Pulmonary artery endothelial cell (primary cell): ENCODE results near the gene CACNA1C. TPM values are rescaled to one million over a fixed set of nuclear protein-coding genes. Genes with fewer than 3 reads are reported as not detected.

Experiments used
- DNase-seq: peaks from one replicate; pipeline ENCODE4 v3.0.0-alpha.2; 2011; ENCODE audit warnings: low read depth, low spot score
- total RNA-seq: library from RNA; depleted of rRNA; stranded (reverse); fragments of >200 nt; gene quantifications from 2 replicates; pipeline ENCODE4 v1.2.3, GENCODE V29; 2014

The CACNA1C gene
- total RNA-seq, 1 donor from 2014 or later: not detected

DNA sequence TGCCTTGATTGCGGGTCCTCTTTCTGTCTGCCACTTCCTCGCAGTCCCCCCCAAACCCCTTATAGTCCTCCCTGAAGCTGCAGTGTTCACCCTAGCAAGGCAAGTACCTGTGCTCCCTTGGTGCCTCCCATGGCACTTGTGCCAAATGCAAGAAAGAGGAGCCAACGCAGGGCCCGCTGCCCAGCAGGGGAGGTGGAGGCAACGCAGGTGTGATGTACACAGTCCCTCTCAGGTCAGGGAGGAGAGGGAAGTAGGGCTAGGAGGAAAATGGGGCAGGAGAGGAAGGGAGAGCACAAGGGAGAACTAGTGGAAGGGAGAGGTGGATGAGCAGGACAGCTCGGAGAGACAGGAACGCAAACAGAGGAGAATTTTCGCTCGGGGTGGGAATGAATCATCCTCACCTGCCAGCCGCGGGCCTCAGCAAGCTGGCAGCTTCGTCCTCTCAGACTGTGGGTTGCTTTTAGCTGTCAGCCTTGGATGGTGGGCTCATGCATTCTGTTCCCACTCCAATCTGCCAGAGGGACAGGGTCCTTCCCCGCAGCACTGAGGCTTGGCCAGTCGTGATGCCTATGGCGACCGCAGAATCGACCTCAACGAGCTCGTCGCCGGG, 357.0 kb downstream of the CACNA1C start:
- no peak for DNase-seq

DNA sequence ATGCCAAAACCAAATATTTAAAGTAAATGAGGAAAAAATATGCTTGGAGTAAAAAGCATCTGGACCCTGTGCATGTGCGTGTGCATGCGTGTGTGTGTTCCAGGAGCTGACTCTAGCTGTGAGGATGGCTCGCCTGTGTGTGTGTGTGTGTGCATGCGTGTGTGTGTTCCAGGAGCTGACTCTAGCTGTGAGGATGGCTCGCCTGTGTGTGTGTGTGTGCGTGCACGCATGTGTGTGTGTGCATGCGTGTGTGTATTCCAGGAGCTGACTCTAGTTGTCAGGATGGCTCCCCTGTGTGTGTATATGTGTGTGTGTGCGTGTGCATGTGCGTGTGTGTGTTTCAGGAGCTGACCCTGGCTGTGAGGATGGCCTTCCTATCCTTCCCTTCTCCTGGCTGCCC, 357.7 kb downstream of the CACNA1C start:
- no peak for DNase-seq

DNA sequence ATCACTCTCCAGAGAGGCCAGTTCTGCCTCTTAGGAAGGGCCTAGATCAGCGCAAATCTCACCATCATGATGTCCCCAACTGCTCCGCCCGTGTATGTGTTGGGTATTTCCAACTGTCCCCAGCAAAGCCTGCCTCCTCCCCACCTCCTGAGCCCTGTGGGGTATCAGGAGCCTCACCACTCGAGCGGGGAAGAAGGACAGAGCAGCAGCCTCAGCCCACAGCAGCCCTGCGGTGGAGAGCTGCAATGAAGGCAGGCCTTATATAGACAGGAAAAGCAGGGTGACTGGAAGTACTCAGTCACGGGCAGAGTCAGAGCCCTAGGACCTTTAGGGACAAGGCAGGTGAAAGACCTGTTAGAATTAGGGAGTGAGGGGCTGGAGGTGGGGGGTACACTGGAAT, 358.2 kb downstream of the CACNA1C start:
- DNase-seq: no peak

DNA sequence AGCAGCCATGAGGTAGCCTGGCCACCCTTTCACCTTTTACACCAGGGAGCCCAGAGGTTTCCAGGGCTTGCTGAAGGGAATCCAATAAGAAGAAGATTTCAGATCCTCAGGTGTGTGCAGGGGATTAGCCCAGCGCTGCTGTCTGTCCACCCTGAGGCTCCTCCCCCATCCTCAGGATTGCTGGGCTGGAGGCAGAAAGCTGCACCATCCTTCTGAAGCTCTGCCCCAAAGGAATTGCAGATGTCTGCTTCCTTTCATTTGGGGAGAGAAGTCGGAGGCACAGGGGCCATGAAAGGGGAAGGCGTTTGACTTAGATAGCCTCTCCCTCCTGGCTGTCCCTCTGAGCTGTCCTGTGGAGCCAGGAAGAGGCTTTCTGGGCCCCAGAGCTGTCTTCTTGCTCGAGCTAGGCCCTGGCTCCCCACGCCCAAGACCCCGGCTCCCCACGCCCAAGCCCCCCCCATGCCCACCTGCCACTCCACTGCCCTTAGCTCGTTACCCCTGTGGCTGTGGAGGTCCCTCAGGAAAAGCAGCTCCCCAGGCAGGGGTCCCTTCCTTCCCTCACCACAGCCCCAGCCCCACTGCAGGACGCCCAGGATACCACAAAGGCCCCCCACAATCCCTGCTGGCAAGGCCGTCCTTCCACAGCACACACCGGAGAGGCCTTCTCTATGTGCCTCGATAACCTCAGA, 359.0 kb downstream of the CACNA1C start:
- DNase-seq: no peak

DNA sequence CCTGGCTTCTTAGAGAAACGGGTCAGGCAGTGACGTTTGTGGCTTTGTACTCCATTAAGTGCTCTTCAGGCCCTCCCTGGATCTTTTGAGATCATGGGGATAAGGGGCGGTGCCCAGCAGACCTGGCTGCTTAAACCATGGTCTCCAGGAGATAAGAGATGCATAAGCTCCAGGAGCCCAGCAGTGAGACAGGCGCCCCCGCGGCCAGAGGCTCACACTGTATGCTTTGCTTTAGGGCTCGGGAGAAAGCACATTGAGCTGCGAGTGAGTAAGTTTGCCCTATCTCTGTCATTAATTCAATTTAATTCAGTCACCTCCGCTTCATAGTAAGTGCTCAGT, 359.5 kb downstream of the CACNA1C start:
- no peak for DNase-seq

DNA sequence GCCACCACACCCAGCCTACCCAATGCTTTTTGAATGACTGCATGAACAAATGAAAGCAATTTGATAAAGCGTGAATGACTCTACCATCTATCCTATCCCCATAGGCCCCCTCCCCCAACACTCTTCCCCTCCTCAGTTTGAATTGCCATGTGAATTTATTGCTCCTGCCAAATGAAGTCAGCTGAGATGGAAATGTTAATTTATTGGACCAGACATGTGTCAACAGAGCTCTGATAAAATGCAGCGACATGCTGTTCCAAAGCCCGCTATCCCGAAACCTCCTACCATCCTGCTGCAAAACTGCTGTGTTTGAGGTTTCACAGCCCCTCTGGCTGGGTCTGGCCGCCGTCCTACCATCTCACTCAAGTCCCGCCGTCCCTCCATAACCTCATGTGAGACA, 360.5 kb downstream of the CACNA1C start:
- DNase-seq: no peak

DNA sequence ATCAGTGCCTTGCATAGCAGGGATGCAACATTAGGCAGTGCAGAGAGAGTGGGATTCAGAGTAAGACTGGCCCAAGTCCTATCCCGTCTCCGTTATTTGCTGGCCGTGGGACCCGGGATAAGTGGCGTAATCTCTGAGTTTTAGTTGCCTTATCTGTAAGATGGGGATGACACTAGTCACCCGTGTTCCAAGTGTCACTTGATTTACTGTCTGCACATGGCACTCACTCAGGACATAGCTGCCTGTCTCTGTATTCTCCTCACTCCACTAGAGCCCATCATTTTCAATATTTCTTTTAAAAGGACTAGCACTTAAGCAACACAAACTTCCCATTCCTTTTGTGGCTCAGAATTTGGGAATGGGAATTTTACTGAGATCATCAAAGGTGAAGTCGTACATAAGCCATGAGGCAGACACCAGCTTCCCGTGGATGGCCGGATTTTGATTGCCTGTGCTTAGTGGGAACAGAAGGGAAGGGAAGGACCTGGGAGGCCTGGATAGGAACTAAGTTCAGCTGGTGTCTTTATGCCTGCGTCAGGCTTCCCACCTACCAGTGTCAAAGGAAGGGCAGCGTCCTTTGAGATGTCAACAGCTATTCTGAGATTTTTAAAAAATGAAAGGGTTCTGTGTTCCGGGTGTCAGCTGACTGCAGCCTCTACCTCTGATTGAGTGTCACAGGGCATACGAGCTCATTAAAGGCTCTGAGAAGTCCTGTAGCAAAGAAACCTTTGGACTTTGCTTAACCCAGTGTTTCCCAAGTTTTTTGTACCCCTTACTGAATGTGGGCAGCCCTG, 361.4 kb downstream of the CACNA1C start:
- DNase-seq: no peak

DNA sequence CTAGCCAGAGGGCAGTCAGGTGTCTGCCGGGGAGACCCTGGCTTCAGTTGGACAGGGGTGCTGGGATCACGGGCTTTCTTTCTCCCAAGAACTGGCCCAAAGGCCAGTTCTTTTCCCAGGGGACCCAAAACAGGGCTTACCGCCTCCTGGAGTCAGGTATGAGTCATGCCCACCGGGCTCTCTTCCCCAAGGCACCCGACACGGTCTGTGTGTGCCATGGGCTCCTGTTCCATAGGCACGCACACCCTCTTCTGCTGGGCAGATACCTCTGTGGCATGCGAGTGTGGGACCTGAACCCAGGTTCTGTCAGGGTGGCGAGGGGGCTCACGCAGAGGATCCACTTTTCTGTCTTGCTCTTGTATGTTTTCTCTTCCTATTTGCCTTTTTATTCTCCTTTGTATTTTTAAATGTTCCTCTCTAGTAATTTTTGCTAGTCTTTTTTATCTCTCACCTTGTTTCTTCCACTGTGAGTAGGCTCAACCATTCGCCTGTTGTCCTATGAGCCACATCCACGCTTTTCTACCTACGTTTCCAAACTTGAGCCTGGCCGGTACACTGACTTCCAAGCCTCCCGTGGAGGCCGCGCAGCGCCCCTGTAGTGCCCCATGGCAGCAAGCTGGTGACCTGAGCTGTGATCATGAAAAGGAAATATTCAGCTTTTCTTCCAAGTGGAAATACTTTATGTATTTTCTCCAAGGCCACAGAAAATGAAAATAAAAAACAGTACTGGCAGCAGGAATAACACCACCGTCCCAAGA, 362.2 kb downstream of the CACNA1C start:
- DNase-seq: no peak

DNA sequence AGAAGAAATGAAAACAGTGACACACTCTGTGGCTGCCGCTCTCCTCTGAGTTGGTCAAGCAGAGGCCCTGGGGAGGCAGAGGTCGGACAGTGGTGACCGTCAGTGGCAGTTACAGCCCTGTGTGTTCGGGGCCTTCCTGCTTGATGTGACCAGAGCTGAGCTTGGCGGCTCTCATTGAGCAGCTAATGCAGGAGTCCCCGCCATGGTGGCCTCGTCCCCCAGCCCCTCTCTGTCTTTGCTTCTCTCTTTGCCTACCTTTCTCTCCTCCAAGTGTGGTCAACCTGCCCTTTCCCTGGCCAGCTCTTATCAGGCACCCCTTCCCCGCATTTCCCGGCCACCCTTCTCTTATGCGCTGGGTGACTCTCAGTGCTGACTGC, 362.8 kb downstream of the CACNA1C start:
- no peak for DNase-seq

DNA sequence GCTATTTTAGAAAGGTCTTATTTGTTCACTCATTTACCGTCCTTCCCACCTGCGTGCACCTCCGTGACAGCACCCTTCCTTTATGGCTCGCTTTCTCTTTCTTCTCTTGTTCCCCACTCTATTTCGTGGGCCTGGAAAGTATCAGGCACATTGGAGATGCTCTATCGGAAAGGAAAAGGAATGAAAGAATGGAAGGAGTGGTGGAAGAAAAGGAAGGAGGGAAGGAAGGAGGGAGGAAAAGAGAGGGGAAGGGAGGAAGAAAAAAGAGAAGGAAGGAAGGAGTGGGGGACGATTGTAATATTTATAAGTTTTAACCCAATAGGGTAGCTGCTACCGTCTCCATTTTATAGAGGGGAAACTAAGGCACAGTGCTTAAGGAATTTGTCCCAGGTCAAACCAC, 363.4 kb downstream of the CACNA1C start:
- DNase-seq: no peak

DNA sequence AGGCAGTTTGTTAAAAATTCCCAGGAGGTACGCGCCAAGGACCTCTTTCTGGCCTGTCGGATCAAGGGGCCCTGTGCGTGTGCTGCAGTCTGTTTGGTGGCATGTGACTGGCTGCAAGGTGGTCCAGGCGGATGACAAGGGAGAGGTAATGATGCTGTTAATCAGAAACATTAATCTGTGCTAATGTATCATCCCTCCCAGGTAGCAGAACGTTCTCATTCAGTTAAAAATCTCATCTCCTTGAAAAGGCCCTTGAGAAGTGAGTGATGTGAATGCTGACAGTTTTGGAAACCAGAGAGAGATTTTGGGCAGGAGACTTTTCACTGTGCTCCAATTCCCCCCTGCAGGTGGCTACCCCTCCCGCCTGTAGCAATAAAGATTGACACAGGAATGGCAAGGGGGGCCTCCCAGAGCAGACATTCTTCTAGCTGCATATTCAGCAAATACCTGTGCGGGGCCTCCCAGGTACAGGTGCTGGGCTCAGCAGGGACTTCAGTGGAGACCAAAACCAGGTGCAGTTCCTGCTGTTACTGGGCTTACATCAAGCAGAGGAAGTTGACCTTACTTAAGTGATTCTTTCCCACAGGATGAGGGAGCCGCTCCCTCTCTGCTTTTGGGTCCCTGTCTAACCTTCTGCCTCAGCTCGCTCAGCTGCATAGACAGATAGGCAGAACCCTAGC, 364.8 kb downstream of the CACNA1C start:
- DNase-seq: no peak

DNA sequence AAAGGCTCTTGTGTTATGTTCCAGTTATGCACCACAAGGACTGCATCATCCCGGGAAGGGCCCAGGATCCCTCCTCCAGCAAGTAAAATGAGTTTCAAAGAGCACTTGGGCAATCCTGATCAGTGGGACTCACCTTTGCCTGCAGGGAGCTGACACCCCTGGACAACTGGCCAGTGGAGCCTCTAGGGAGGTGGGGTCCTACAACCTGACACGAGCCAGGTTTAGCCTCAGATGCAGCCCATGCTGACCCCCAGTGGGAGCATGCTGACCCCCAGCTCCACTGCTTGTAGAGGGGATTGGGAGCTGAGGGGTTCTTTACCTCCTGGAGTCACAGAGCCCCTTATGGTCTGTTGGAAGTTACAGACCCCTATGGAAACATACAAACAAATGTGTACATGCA, 365.8 kb downstream of the CACNA1C start:
- no peak for DNase-seq

DNA sequence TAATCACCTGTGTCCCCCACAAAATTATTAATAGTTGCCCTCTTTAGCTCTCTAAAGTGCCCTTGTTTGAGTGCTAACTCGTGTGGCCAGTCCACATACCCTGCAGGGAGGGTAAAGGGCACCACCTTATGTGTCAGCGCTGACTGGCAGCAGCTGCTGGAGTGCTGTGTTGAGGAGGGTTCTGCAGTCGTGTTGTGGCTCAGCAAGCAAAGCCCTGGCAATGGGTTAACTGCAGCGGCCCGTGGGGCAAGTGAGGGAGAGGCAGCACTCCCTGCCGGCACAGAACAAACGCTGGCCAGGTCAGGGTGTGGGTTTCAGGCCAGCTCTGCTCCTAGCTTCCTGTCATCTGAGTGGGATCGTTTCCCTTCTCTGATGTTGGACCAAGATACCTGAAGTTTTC, 369.8 kb downstream of the CACNA1C start:
- DNase-seq: no peak

DNA sequence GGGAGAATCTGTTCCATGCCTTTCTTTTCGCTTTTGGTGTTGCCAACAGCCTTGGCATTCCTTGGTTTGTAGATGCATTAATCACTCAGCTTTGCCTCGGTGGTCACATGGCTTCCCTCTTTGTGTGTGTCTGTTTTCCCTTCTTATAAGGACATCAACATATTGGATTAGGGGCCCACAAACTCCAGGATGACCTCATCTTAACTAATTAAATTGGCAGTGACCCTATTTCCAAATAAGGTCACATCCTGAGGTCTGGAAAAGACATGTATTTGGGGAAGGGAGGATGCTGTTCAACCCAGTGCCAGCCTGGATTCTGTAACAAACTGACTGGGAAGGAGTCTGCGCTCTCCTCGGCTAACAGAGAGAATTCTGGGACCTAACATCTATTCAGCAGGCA, 376.2 kb downstream of the CACNA1C start:
- DNase-seq: no peak

DNA sequence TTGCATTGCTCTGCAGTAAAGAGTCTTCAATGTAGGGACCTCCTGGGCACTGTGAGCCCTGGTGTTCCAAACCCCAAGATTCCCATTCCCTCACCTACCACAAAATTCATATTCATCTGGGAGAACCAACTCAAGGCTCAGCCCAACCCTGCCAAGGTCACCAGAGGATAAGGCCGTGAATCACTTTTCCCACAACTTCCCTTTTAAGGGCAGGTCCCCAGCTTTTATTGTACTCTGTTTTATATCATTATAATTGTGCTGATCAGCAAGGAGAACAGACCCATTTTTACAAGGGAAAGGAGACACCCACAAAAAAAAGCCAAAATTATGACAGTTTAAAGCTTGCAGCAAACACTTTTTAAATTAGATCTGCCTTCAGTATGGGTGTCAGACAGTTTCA, 379.0 kb downstream of the CACNA1C start:
- DNase-seq: no peak

DNA sequence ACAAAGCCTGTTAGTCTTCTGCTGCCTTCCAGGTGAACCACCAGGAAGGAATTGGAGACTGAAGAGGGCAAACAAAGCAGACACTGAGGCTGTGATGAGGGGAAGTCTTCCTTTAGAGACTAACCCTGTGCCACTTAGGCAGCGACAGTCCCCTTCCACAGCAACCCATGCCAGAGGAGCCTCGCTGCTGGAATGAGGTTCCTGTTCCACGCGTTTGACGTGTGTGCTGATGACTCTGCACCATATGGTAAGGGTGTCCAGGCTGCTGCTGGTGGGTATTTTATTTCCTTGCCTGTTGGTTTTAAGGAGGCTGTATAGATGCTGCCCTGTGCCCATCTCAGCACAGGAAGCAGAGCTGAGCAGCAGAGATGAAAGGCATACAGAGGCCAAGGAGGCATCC, 380.1 kb downstream of the CACNA1C start:
- no peak for DNase-seq

DNA sequence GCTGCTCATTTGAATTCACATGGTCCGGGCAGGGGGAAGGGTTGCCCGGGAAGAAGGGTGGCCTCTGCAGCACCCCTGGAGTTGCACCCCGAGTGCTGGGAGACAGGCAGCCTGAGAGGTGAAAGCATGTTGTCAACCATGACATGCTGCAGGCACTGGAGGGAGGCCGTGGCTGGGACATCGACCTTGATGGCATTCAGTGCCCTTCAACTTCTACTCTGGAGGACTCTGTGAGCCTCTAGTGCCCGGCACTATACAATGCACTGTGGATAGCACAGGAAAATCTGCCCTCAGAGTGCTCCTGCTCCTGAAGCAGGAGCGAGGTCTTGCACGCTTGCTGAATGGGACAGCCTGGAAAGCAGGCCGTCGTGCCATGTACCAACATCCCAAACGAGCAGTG, 382.7 kb downstream of the CACNA1C start:
- no peak for DNase-seq

DNA sequence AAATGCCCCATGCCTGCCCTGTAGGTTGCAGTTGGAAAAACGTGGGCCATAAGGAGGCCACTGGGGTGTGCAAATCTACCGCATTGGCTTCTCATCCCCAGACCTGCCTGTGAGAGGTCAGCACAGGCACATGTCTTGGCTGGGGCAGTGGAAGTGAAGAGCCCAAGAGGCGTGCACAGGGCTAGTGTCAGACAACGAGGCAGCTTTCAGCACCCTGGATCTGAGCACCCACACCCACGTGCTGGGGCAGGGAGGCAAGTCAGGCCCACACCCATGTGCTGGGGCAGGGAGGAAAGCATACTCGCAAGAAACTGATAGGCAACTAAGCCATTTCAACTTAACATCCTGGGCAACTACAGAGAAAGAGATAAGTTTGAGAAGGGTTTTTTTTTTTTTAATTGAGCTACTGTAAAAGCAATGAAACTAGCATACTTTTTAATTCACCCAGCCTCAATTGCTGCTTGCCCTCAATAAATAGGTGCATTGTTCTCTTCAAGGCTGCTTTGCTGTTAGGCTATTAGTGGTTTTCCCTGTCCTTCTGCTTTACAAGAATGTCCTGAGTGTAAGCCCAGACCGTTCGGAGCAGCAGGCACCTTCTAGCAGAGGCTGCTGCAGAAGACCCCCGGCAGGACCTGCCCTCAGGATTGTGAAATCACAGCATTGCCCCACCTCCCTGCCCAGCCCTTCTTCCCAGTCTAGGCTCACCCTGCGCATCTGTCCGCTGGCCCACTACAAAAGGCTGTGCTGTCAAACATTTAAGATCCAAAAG, 386.7 kb downstream of the CACNA1C start:
- DNase-seq: no peak

DNA sequence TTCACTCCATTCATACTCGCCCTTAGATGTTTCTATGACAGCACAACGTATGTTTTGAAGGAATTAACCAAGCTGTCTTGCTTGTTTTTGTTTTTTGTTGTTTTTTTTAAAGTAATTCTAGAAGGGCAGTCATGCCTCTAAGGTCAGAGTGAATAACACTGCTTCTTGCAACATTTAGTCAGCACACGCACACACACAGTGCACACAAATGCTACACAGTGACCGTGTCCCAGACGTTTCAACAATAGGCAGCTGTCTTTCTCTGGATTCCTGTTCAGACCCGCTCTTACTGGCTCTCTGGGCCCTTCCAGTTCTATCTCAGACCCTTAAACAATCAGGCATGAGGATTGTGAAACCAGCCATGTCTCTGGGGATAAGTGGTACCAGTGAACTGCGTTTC, 391.0 kb downstream of the CACNA1C start:
- no peak for DNase-seq

DNA sequence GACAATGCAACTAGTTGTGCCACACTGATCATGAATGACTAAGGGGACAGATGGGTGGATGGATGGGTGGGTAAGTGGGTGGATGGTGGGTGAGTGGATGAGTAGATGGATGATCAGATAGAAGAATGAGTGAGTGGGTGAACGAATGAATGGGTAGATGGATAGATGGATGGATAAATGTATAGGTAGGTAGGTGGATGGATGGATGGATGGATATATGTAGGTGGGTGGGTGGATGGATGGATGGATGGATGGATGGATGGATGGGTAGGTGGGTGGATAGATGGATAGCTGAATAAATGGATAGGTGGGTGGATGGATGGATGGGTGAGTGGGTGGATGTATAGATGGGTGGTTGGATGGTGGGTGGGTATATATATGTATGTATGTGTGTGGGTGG, 393.2 kb downstream of the CACNA1C start:
- DNase-seq: no peak

DNA sequence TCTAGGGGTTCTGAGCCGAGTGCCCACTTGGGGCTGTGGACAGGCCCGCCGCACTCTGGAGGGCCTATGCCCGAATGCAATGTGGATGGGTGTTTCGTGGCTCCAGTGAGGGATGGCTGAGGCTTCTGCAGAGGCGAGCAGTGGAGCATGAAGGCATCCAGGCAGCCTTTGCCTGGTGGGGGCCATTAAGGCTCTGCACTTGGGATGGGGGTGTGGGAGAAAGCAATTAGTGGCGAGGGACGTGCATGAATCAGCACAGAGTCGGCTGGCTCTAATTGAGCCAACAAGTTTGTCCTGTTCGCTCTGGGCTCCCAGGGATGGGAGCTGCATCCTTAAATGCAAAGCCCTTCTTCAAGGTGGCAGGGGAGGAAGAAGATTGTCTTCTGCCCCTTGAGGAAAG, 395.1 kb downstream of the CACNA1C start:
- no peak for DNase-seq
